K562 (cell line): ENCODE results near the gene ATXN1. TPM values are rescaled to one million over a fixed set of nuclear protein-coding genes. Genes with fewer than 3 reads are reported as not detected.

ENCODE experiments used
- BACH1 ChIP-seq: fragments of 200-800 bp; sonication (Bioruptor generic); IDR thresholded peaks from 2 replicates; pipeline ENCODE4 v1.6.1; 2016; ENCODE audit warnings: missing genetic modification characterization, missing compliant biosample characterization
- C11orf30 ChIP-seq: fragments of 450-650 bp; IDR thresholded peaks from 2 replicates; pipeline ENCODE4 v1.6.1; 2016; ENCODE audit warnings: low read depth, mild to moderate bottlenecking
- CC2D1A ChIP-seq: fragments of 450-650 bp; IDR thresholded peaks from 2 replicates; pipeline ENCODE4 v1.6.1; 2017; ENCODE audit warnings: mild to moderate bottlenecking
- CEBPG ChIP-seq, 3 experiments: fragments of 200-800 bp in 1 of 3; sonication (Bioruptor generic) in 1 of 3; sonication (generic) in 1 of 3; formaldehyde crosslinking in 1 of 3; IDR thresholded peaks in 2 of 3; conservative IDR thresholded peaks in 1 of 3; 2 replicates each; pipeline versions ENCODE4 v1.6.1 to v1.8.0; 2016 to 2022; ENCODE audit warnings: missing compliant biosample characterization in 2 of 3, missing genetic modification characterization in 2 of 3, mild to moderate bottlenecking in 1 of 3, missing genetic modification reagents in 1 of 3
- CHD1 ChIP-seq: fragments of 200-600 bp; sonication (generic); IDR thresholded peaks from one replicate; pipeline ENCODE4 v1.6.1; 2012; ENCODE audit warnings: mild to moderate bottlenecking, moderate library complexity, low read length, inconsistent platforms
- HNRNPUL1 ChIP-seq: fragments of 200-400 bp; formaldehyde crosslinking; IDR thresholded peaks from 2 replicates; pipeline ENCODE4 v1.6.1; 2017; ENCODE audit warnings: low read length
- JUN ChIP-seq, 2 experiments: sonication (generic) in 1 of 2; formaldehyde crosslinking in 1 of 2; IDR thresholded peaks; 2 replicates each; pipeline versions ENCODE4 v1.6.1 to v1.8.0; 2012 to 2022; ENCODE audit warnings: borderline replicate concordance in 2 of 2, mild to moderate bottlenecking in 2 of 2, improper control_type of control experiment in 1 of 2, low read depth in 1 of 2, low read length in 1 of 2, missing genetic modification reagents in 1 of 2
- JUND ChIP-seq, 2 experiments: IDR thresholded peaks; 2 replicates in 1 of 2; 3 replicates in 1 of 2; pipeline ENCODE4 v1.6.1; 2011; ENCODE audit warnings: borderline replicate concordance in 2 of 2, low read depth in 2 of 2, low read length in 2 of 2, improper control_type of control experiment in 1 of 2, missing biosample characterization in 1 of 2, missing genetic modification characterization in 1 of 2, missing genetic modification reagents in 1 of 2
- KAT8 ChIP-seq: fragments of 450-650 bp; IDR thresholded peaks from 2 replicates; pipeline ENCODE4 v1.6.1; 2016; ENCODE audit warnings: low read depth, mild to moderate bottlenecking
- MAFF ChIP-seq: IDR thresholded peaks from 2 replicates; pipeline ENCODE4 v1.6.1; 2012; ENCODE audit warnings: low read length, improper control_type of control experiment
- MCM5 ChIP-seq: fragments of 450-650 bp; IDR thresholded peaks from 2 replicates; pipeline ENCODE4 v1.6.1; 2016; ENCODE audit warnings: low read depth
- MECOM ChIP-seq: fragments of 250-450 bp; sonication (Bioruptor Pico); IDR thresholded peaks from 2 replicates; pipeline ENCODE4 v1.8.0; 2022; ENCODE audit warnings: inconsistent platforms
- NCOA1 ChIP-seq: fragments of 450-650 bp; IDR thresholded peaks from 2 replicates; pipeline ENCODE4 v1.6.1; 2016; ENCODE audit warnings: low read depth
- NFE2 ChIP-seq: IDR thresholded peaks from 2 replicates; pipeline ENCODE4 v1.6.1; 2014; ENCODE audit warnings: antibody characterized with exemption, low read depth
- NRF1 ChIP-seq, 2 experiments: fragments of 450-650 bp; IDR thresholded peaks in 1 of 2; conservative IDR thresholded peaks in 1 of 2; 2 replicates each; pipeline ENCODE4 v1.6.1; 2014; ENCODE audit warnings: mild to moderate bottlenecking in 2 of 2
- RCOR1 ChIP-seq, 2 experiments: IDR thresholded peaks; 2 replicates each; pipeline ENCODE4 v1.6.1; 2012; ENCODE audit warnings: low read depth in 2 of 2, low read length in 2 of 2, borderline replicate concordance in 1 of 2, improper control_type of control experiment in 1 of 2
- SIX5 ChIP-seq, 2 experiments: IDR thresholded peaks; 2 replicates each; pipeline ENCODE4 v1.6.1; 2011; ENCODE audit warnings: low read length in 2 of 2, borderline replicate concordance in 1 of 2, low read depth in 1 of 2, mild to moderate bottlenecking in 1 of 2, moderate library complexity in 1 of 2; ENCODE audit not compliant: insufficient read depth in 1 of 2
- SMARCA4 ChIP-seq: fragments of 450-650 bp; IDR thresholded peaks from 2 replicates; pipeline ENCODE4 v1.6.1; 2016
- polyA plus RNA-seq, 8 experiments: library from polyadenylated mRNA; depleted of rRNA in 4 of 8; stranded (reverse) in 5 of 8; unstranded in 3 of 8; fragments of >200 nt; fragmentation: Nextera tagmentation in 2 of 8; fragmentation: Illumina TruSeq in 1 of 8; extraction: Ambion mirVana in 2 of 8; extraction: Trizol in 1 of 8; gene quantifications; 2 replicates each; pipeline versions ENCODE4 v1.2.1 to v1.2.3, GENCODE V29; 2011 to 2014; ENCODE audit warnings: inconsistent platforms in 1 of 8, missing spikeins in 1 of 8
- total RNA-seq, 7 experiments: library from RNA; depleted of rRNA in 6 of 7; stranded (reverse); fragments of >200 nt in 6 of 7; fragmentation: Illumina TruSeq in 2 of 7; extraction: Trizol in 2 of 7; gene quantifications; 2 replicates each; pipeline versions ENCODE4 v1.2.1 to v1.2.3, GENCODE V29; 2011 to 2021; ENCODE audit warnings: low replicate concordance in 1 of 7
- TF ChIP-seq, protein P1 (sequence below): IDR thresholded peaks from 2 replicates; pipeline ENCODE4 v1.6.1; 2016; ENCODE audit warnings: missing genetic modification characterization, missing compliant biosample characterization
- TF ChIP-seq, protein P2 (sequence below): fragments of 250-450 bp; sonication (Bioruptor Pico); IDR thresholded peaks from 2 replicates; pipeline ENCODE4 v1.8.0; 2021; ENCODE audit warnings: borderline replicate concordance, mild to moderate bottlenecking, moderate library complexity; ENCODE audit not compliant: poor library complexity, severe bottlenecking
- TF ChIP-seq, protein P3 (sequence below): fragments of 450-650 bp; IDR thresholded peaks from 2 replicates; pipeline ENCODE4 v1.6.1; 2017; ENCODE audit warnings: mild to moderate bottlenecking, moderate library complexity
- TF ChIP-seq, protein P4 (sequence below): fragments of 450-650 bp; formaldehyde crosslinking; IDR thresholded peaks from 2 replicates; pipeline ENCODE4 v1.4.0; 2022; ENCODE audit warnings: mild to moderate bottlenecking, moderate library complexity
- TF ChIP-seq, protein P5 (sequence below): sonication (generic); formaldehyde crosslinking; IDR thresholded peaks from 2 replicates; pipeline ENCODE4 v1.8.0; 2022; ENCODE audit warnings: missing genetic modification reagents, mild to moderate bottlenecking, moderate library complexity, borderline replicate concordance

The ATXN1 gene
- total and polyA plus RNA-seq, 9 of the 15 experiments (the other 6 are each of a cell fraction or from before 2014, with no cell fraction given), result under 0.01 to 1.2 (median 0.58) TPM

DNA sequence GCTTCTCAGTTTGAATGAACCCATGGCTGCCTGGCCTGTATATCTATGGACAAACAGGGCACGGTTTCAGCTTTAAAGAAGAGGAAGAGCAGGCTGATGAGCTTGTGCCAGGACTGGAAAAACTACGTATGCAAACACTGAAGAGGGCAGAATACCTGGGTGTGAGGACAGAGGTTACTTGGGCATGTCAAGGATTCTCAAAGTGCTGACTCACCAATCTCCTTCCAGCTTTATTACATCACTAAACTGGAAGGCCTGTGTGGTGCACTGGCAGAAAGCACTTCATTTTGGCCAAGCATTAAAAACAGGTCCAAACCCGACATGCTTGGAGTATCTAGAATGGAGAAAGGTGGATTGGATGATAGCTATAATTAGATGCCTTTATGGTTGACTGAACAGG lies 427.7 kb downstream of the ATXN1 start (continued):
- TF ChIP-seq, protein P1, sequence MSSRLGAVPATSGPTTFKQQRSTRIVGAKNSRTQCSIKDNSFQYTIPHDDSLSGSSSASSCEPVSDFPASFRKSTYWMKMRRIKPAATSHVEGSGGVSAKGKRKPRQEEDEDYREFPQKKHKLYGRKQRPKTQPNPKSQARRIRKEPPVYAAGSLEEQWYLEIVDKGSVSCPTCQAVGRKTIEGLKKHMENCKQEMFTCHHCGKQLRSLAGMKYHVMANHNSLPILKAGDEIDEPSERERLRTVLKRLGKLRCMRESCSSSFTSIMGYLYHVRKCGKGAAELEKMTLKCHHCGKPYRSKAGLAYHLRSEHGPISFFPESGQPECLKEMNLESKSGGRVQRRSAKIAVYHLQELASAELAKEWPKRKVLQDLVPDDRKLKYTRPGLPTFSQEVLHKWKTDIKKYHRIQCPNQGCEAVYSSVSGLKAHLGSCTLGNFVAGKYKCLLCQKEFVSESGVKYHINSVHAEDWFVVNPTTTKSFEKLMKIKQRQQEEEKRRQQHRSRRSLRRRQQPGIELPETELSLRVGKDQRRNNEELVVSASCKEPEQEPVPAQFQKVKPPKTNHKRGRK (tag), result no peak
- TF ChIP-seq NCOA1 (no peak), C11orf30 (peak; percentile 97), NRF1 (conservative IDR thresholded peaks at IDR 0.05 in 1 of 2, IDR thresholded peaks at IDR 0.05 in 1 of 2) (peak in 1 of 2 experiments; percentile 38; a peak in 2 of 4 replicates), CHD1 (no peak), MECOM (no peak), SMARCA4 (no peak), CEBPG (CRISPR knock-in tag; IDR thresholded peaks at IDR 0.05) (no peak), CEBPG (tag; conservative IDR thresholded peaks at IDR 0.05 in 1 of 2, IDR thresholded peaks at IDR 0.05 in 1 of 2) (peak; percentile 7 to 41; a peak in 1 of 4 replicates), JUND (IDR thresholded peaks at IDR 0.05; ENCODE audit: borderline replicate concordance, low read depth, low read length) (peak; percentile 38; the same call in 1 of the 2 replicates), JUND (tag; IDR thresholded peaks at IDR 0.05; ENCODE audit: borderline replicate concordance, low read depth, low read length) (peak; percentile 44; the same call in 1 of the 3 replicates), BACH1 (tag) (peak; percentile 77; the same call in 1 of the 2 replicates), HNRNPUL1 (no peak), NFE2 (peak; percentile 86), MCM5 (no peak), MAFF (peak; percentile 89), KAT8 (no peak), CC2D1A (no peak), JUN (IDR thresholded peaks at IDR 0.05; ENCODE audit: borderline replicate concordance, low read depth, low read length) (0 out of 2 replicates have a peak, but pooled peaks have one; percentile 21), JUN (CRISPR knock-in tag; IDR thresholded peaks at IDR 0.05; ENCODE audit: borderline replicate concordance) (no peak), RCOR1 (IDR thresholded peaks at IDR 0.05; ENCODE audit: borderline replicate concordance in 1 of 2, low read depth in 2 of 2, low read length in 2 of 2) (0 out of 4 replicates have a peak, but pooled peaks of 1 of the 2 experiments have one; percentile 35), SIX5 (IDR thresholded peaks at IDR 0.05; ENCODE audit: borderline replicate concordance in 1 of 2, insufficient read depth in 1 of 2, low read depth in 1 of 2, low read length in 2 of 2) (no peak)
- TF ChIP-seq, protein P2, sequence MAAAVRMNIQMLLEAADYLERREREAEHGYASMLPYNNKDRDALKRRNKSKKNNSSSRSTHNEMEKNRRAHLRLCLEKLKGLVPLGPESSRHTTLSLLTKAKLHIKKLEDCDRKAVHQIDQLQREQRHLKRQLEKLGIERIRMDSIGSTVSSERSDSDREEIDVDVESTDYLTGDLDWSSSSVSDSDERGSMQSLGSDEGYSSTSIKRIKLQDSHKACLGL (CRISPR knock-in tag), result no peak
- TF ChIP-seq, protein P3, sequence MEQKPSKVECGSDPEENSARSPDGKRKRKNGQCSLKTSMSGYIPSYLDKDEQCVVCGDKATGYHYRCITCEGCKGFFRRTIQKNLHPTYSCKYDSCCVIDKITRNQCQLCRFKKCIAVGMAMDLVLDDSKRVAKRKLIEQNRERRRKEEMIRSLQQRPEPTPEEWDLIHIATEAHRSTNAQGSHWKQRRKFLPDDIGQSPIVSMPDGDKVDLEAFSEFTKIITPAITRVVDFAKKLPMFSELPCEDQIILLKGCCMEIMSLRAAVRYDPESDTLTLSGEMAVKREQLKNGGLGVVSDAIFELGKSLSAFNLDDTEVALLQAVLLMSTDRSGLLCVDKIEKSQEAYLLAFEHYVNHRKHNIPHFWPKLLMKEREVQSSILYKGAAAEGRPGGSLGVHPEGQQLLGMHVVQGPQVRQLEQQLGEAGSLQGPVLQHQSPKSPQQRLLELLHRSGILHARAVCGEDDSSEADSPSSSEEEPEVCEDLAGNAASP, result no peak
- TF ChIP-seq, protein P4, sequence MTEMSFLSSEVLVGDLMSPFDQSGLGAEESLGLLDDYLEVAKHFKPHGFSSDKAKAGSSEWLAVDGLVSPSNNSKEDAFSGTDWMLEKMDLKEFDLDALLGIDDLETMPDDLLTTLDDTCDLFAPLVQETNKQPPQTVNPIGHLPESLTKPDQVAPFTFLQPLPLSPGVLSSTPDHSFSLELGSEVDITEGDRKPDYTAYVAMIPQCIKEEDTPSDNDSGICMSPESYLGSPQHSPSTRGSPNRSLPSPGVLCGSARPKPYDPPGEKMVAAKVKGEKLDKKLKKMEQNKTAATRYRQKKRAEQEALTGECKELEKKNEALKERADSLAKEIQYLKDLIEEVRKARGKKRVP (CRISPR knock-in tag), result no peak
- TF ChIP-seq, protein P5, sequence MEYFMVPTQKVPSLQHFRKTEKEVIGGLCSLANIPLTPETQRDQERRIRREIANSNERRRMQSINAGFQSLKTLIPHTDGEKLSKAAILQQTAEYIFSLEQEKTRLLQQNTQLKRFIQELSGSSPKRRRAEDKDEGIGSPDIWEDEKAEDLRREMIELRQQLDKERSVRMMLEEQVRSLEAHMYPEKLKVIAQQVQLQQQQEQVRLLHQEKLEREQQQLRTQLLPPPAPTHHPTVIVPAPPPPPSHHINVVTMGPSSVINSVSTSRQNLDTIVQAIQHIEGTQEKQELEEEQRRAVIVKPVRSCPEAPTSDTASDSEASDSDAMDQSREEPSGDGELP (CRISPR knock-in tag), result no peak
